GM21390 (cell line): ENCODE measurements around the gene TRIM51G.
"Not testable (repeated sequence)": the region's sequence is repeated elsewhere in the genome, so short reads cannot be mapped to it uniquely, and the experiment has no call there.

ENCODE experiments used
- ATAC-seq: cut with Tn5 transposase; IDR thresholded peaks from one replicate; pipeline ENCODE4 v1.9.1; 2021; ENCODE audit not compliant: unreplicated experiment

TRIM51G gene, protein sequence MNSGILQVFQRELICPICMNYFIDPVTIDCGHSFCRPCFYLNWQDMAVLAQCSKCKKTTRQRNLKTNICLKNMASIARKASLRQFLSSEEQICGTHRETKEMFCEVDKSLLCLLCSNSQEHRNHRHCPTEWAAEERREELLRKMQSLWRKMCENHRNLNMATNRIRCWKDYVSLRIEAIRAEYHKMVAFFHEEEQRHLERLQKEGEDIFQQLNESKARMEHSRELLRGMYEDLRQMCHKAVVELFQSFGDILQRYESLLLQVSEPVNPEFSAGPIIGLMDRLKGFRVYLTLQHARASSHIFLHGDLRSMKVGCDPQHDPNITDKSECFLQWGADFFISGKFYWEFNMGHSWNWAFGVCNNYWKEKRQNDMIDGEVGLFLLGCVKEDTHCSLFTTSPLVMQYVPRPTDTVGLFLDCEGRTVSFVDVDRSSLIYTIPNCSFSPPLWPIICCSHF

DNA sequence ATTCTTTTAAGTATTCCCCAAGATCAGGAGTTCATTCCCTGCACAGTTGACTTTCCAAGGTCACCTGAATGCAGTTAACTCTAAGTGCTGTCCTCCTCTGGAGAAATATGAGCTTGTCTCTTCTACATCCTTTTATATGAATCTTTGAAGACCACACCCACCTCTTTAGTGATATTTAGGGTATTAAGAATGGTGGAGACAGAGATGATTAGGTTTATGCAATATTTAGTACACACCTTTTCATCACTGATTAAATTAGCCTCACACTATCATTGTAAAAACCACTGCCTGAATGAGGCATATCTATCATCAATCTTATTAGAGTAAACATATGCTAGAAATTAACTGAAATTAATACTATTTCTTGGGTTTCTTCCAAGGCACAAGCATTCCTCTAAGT, at the start of gene TRIM51G:
Gene TRIM51G (minus strand): TSS at position 101 of the 400 bp plus-strand sequence. CDS start 2,190 bp downstream, outside the sequence.
- not testable (repeated sequence) for ATAC-seq

DNA sequence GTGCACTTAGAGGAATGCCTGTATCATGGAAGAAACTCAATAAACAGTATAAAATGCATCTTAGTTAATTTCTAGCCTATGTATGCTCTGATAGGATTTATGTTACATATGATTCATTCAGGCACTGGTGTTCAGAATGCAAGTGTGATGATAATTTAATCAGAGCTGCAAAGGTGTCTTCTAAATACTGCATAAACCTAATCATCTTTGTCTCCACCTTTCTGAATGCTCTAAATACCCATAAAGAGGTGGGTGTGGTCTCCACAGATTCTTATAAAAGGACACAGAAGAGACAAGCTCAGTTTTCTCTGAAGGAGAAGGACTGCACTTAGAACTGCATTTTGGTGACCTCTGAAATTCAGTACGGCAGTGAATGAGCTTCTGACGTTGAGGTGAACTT, 44.8 kb upstream of the TRIM51G start, which contains the start of gene TRIM49B:
Gene TRIM49B (plus strand): TSS at position 301 of the 400 bp plus-strand sequence. CDS start 2,777 bp downstream, outside the sequence.
- not testable (repeated sequence) for ATAC-seq

DNA sequence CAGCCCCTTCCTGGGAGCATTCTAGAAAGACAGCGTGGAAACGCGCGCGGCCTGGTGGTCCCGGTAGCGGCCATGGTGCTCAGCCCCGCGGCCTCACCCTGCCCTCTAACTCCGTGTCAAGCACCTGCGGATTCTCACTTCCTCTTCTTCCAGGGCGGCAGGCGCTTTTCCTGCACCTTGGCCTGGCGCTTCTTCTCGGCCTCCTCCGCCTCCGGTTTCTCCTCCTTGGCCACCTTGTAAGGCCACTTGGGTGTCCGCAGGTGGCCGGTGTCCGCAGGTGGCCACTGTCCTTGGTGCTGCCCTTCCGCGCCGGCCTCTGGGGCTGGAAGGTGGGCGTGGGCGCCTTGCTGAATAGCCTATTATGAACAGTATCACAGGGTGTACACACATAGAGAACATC, 15.1 kb downstream of the TRIM51G start:
- not testable (repeated sequence) for ATAC-seq

DNA sequence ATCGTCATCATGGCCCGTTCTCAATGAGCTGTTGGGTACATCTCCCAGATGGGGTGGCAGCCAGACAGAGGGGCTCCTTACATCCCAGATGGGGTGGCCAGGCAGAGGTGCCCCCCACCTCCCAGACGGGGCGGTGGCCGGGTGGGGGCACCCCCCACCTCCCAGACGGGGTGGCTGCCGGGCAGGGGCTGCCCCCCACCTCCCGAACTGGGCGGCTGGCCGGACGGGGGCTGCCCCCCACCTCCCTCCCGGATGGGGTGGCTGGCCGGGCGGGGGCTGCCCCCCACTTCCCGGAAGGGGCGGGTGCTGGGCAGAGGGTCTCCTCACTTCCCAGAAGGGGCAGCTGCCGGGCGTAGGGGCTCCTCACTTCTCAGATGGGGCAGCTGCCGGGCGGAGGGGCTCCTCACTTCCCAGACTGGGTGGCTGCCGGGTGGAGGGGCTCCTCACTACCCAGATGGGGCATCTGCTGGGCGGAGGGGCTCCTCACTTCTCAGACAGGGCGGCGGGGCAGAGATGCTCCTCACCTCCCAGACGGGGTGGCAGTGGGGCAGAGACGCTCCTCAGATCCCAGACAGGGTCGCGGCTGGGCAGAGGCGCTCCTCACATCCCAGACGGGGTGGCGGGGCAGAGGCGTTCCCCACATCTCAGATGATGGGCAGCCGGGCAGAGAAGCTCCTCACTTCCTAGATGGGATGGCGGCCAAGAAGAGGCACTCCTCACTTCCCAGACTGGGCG, 28.2 kb downstream of the TRIM51G start:
- not testable (repeated sequence) for ATAC-seq

DNA sequence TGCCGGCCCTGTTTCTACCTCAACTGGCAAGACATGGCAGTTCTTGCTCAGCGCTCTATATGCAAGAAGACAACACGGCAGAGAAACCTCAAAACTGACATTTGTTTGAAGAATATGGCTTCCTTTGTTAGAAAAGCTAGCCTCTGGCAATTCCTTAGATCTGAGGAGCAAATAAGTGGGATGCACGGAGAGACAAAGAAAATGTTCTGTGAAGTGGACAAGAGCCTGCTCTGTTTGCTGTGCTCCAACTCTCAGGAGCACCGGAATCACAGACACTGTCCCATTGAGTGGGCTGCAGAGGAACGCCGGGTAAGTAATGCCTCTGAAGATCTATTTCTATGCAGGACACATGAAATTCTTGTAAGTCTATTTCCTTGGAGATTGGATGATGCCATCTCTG, 37.9 kb downstream of the TRIM51G start:
- ATAC-seq, result not testable (repeated sequence)
